HEK293T (cell line): ENCODE results near the gene FHL1.

Experiments used
- BHLHE40 ChIP-seq: fragments of 450-650 bp; IDR thresholded peaks from 2 replicates; pipeline ENCODE4 v1.6.1; 2016; ENCODE audit warnings: mild to moderate bottlenecking, moderate library complexity, borderline replicate concordance
- CTBP1 ChIP-seq: fragments of 450-650 bp; IDR thresholded peaks from 2 replicates; pipeline ENCODE4 v1.6.1; 2016; ENCODE audit warnings: borderline replicate concordance
- FOXM1 ChIP-seq: fragments of 450-650 bp; IDR thresholded peaks from 2 replicates; pipeline ENCODE4 v1.6.1; 2017; ENCODE audit warnings: mild to moderate bottlenecking, borderline replicate concordance
- HDGF ChIP-seq: fragments of 450-650 bp; IDR thresholded peaks from 2 replicates; pipeline ENCODE4 v1.6.1; 2017; ENCODE audit warnings: antibody characterized with exemption, borderline replicate concordance
- NFRKB ChIP-seq: fragments of 450-650 bp; IDR thresholded peaks from 2 replicates; pipeline ENCODE4 v1.6.1; 2016; ENCODE audit warnings: mild to moderate bottlenecking, moderate library complexity
- SP1 ChIP-seq: fragments of 450-650 bp; IDR thresholded peaks from 2 replicates; pipeline ENCODE4 v1.6.1; 2017
- TARDBP ChIP-seq: fragments of 450-650 bp; IDR thresholded peaks from 2 replicates; pipeline ENCODE4 v1.6.1; 2016
- TF ChIP-seq, protein P1 (sequence below): fragments of 450-650 bp; IDR thresholded peaks from 2 replicates; pipeline ENCODE4 v1.6.1; 2016

DNA sequence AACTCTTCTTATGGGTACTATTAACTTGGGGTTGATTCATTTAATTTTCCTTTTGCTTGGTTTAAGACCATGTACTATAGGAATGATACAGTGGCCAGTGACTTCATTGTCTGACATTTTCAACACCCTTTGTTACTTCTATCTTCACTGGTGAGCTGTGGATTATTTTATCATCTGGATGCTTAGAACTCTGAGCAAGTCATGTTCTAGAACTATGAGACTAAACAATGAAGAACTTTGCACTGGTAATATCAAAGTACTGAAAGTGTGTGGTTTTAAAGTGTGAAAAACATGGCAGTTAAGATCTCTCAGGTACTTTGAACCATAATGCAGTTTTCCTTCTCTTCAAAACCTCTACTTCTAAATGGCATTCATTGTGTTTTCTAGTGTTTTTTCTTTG lies 56.1 kb downstream of the FHL1 start:
- TF ChIP-seq TARDBP (no peak), FOXM1 (no peak), SP1 (no peak), CTBP1 (no peak), BHLHE40 (no peak), HDGF (no peak), NFRKB (no peak)
- TF ChIP-seq, protein P1, sequence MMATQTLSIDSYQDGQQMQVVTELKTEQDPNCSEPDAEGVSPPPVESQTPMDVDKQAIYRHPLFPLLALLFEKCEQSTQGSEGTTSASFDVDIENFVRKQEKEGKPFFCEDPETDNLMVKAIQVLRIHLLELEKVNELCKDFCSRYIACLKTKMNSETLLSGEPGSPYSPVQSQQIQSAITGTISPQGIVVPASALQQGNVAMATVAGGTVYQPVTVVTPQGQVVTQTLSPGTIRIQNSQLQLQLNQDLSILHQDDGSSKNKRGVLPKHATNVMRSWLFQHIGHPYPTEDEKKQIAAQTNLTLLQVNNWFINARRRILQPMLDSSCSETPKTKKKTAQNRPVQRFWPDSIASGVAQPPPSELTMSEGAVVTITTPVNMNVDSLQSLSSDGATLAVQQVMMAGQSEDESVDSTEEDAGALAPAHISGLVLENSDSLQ, result no peak
